ENCODE data around the gene JADE1. TPM values are rescaled to one million over a fixed set of nuclear protein-coding genes. Genes with fewer than 3 reads are reported as not detected.

Gene JADE1
- total RNA-seq, 2 experiments from 2014 or later: 30.5 to 31.6 TPM

DNA sequence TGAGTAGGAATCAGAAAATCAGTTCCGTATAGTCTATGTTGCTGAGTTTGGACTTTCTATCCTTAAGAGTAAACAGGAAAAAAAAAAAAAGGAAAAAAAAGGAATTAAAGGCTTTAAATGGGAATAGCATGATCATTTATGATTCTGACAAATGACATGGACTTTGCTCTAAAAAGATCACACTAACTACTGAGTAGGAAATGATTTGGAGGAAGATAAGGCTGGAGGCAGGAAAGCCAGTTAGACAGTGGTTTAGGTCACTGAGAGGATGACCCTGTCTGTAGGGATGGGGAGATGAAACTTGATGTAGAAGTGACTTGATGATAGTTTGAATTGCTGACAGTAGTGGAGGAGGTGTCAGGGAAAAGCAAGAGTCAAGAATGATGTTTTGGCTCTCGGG is 9.2 kb upstream of the JADE1 start:
- ATAC-seq (no peak), DNase-seq (no peak)
- no peak overlapping the region for H3K27ac Mint-ChIP-seq
- no peaks in the 10 kb centered on the region for H3K9me3 Mint-ChIP-seq
- intact Hi-C loops (cut with micrococcal nuclease): loop anchor here (10.0 kb wide), 2 partner anchors 345 to 605 kb away; no protein-coding TSS in a partner anchor
- no peaks in the 10 kb centered on the region for H3K4me1 Mint-ChIP-seq (ENCODE audit: low read depth)
- TF ChIP-seq, protein P1, sequence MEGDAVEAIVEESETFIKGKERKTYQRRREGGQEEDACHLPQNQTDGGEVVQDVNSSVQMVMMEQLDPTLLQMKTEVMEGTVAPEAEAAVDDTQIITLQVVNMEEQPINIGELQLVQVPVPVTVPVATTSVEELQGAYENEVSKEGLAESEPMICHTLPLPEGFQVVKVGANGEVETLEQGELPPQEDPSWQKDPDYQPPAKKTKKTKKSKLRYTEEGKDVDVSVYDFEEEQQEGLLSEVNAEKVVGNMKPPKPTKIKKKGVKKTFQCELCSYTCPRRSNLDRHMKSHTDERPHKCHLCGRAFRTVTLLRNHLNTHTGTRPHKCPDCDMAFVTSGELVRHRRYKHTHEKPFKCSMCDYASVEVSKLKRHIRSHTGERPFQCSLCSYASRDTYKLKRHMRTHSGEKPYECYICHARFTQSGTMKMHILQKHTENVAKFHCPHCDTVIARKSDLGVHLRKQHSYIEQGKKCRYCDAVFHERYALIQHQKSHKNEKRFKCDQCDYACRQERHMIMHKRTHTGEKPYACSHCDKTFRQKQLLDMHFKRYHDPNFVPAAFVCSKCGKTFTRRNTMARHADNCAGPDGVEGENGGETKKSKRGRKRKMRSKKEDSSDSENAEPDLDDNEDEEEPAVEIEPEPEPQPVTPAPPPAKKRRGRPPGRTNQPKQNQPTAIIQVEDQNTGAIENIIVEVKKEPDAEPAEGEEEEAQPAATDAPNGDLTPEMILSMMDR (IDR thresholded peaks at IDR 0.05): no peak
- ChIA-PET POLR2A (no interaction called here), CTCF (no interaction called here)
- H3K4me3 Mint-ChIP-seq: no peak overlapping the region
- no peaks in the 10 kb centered on the region for H3K27me3 Mint-ChIP-seq
- no peaks in the 10 kb centered on the region for H3K36me3 Mint-ChIP-seq (ENCODE audit: low read depth)

GRCh38 chr4:128800701-128801284 is 8.7 kb upstream of the JADE1 start:
- Mint-ChIP-seq H3K9me3 (no peaks in the 10 kb centered on the region), H3K4me1 (ENCODE audit: low read depth) (no peaks in the 10 kb centered on the region), H3K4me3 (no peak overlapping the region), H3K36me3 (ENCODE audit: low read depth) (no peaks in the 10 kb centered on the region), H3K27me3 (no peaks in the 10 kb centered on the region), H3K27ac (no peak overlapping the region)
- POLR2A ChIA-PET: no interaction called here
- intact Hi-C loops (cut with micrococcal nuclease): loop anchor here (10.0 kb wide), 2 partner anchors 346 to 606 kb away; no protein-coding TSS in a partner anchor
- DNase-seq (no peak), ATAC-seq (no peak)
- CTCF ChIA-PET: interaction anchor here (0.7 kb wide), 1 partner anchor 68 kb away, joined by 4 read pairs; no protein-coding TSS in a partner anchor
- TF ChIP-seq, protein P1 (IDR thresholded peaks at IDR 0.05): no peak

DNA sequence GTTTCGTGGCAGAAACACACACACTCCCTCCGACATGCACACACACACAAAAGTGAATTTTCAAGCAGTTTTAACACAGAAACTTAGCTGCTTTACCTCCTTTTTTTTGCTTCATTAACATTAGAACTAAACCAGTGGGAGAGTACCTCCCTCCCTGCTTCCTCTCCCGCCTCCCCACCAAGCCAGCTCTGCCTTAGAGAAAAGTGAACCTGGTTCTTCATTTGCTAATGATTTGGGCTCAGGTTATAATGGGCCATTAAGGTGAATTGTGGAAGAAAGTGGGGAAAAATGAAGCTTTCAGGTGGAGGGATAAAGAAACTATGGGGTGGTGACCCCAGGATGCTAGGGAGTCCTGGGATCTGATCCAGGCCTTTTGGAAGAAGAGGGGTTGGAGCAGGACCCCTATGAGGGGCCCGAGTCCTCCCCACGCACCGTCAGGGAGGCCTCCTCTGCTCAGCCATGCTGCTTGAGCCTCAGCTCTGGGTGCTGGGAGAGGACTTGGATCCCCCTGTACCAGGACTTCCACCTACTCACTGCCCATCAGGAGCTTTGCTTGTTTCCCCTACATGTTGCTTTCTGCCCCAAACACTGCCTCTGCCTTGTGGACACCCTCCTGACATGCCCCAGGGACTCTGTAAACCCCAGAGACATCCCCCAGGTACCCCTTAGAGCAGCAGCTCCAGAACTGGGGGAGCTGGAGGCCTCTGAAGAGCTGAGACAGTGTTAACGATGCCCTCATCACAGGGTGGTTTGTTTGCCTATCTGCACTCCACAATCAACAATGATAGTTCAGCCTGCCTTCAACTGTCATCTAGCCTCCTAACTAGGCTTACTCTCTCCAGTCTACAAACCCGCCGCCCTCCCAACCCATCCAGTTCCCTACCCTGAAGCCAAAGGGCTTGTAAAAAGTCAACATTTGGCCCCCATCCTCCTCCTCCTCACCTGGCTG is 6.5 kb upstream of the JADE1 start:
- H3K27ac Mint-ChIP-seq: no peak overlapping the region
- intact Hi-C loops (cut with micrococcal nuclease): loop anchor here (10.0 kb wide), 2 partner anchors 348 to 608 kb away; no protein-coding TSS in a partner anchor
- ChIA-PET CTCF (interaction anchor here (0.9 kb wide), 1 partner anchor 20 kb away, joined by 3 read pairs; no protein-coding TSS in a partner anchor), POLR2A (no interaction called here)
- ATAC-seq (no peak), DNase-seq (no peak)
- no peaks in the 10 kb centered on the region for H3K27me3 Mint-ChIP-seq
- H3K4me1 Mint-ChIP-seq (ENCODE audit: low read depth): no peaks in the 10 kb centered on the region
- no peaks in the 10 kb centered on the region for H3K9me3 Mint-ChIP-seq
- TF ChIP-seq, protein P1 (IDR thresholded peaks at IDR 0.05): no peak
- no peak overlapping the region for H3K4me3 Mint-ChIP-seq
- no peaks in the 10 kb centered on the region for H3K36me3 Mint-ChIP-seq (ENCODE audit: low read depth)

- no peak overlapping the region for H3K4me3 Mint-ChIP-seq
- ChIA-PET POLR2A (no interaction called here), CTCF (no interaction called here)
- TF ChIP-seq, protein P1 (IDR thresholded peaks at IDR 0.05): no peak
- DNase-seq (no peak), ATAC-seq (no peak)
- no peaks in the 10 kb centered on the region for H3K9me3 Mint-ChIP-seq
- no peaks in the 10 kb centered on the region for H3K27me3 Mint-ChIP-seq
- no peaks in the 10 kb centered on the region for H3K4me1 Mint-ChIP-seq (ENCODE audit: low read depth)
- intact Hi-C loops (cut with micrococcal nuclease): loop anchor here (10.0 kb wide), 2 partner anchors 349 to 609 kb away; no protein-coding TSS in a partner anchor
- H3K27ac Mint-ChIP-seq: no peak overlapping the region
- no peaks in the 10 kb centered on the region for H3K36me3 Mint-ChIP-seq (ENCODE audit: low read depth)
Measured at GRCh38 chr4:128803783-128804182, 5.7 kb upstream of the JADE1 start.

All from activated CD8-positive, alpha-beta T cell treated with anti-CD3 and anti-CD28 coated beads for 36 hours (primary cell).